ENCODE measurements around the gene TMEM232. TPM values are rescaled to one million over a fixed set of nuclear protein-coding genes. Genes with fewer than 3 reads are reported as not detected.
"Not testable (repeated sequence)": the region's sequence is repeated elsewhere in the genome, so short reads cannot be mapped to it uniquely, and the experiment has no call there.

The TMEM232 gene
- total and polyA plus RNA-seq, 2 donors, result 2.0 to 2.3 TPM

GRCh38 chr5:110687485-110687884 is 39.0 kb downstream of the TMEM232 start:
- no peaks in the 10 kb centered on the region for H3K36me3 ChIP-seq (ENCODE audit: control insufficient read depth in 2 of 2, insufficient read depth in 2 of 2, low read length in 1 of 2)
- no peak overlapping the region for H3K27ac ChIP-seq (ENCODE audit: low read depth in 1 of 2, low read length in 1 of 2)
- no peak overlapping the region for H3K4me3 ChIP-seq (ENCODE audit: low read length in 2 of 2)
- no peaks in the 10 kb centered on the region for H3K27me3 ChIP-seq (ENCODE audit: control insufficient read depth in 2 of 2, insufficient read depth in 1 of 2, low read length in 1 of 2)
- 94% methylated on average over 1 of the region's 1 CpG for WGBS
- no peak for DNase-seq (ENCODE audit: low read depth in 6 of 9, low spot score in 9 of 9)
- no peaks in the 10 kb centered on the region for H3K4me1 ChIP-seq (ENCODE audit: control insufficient read depth in 2 of 2, insufficient read depth in 2 of 2, low read length in 2 of 2)
- no peaks in the 10 kb centered on the region for H3K9me3 ChIP-seq (ENCODE audit: control insufficient read depth in 2 of 2, insufficient read depth in 1 of 2, low read length in 1 of 2)

DNA sequence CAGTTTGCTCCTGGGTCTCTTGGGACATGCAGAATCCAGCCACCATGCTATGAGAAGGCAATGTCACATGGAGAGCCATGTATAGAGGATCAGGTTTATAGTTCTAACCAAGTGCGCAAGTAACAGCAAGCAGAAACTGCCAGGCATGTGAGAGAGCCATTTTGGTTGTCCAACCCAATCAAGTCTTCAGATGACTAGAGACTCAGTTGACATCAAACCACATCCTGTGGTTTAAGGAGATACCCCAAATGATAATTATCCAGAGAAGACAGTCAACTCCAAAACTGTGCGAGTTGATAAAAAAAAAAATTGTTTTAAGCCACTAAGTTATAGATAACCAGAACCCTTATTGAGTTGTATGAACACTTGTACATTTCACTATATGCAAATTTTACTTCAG is 40.2 kb downstream of the TMEM232 start:
- 78% methylated on average over 2 of the region's 2 CpGs for WGBS
- no peak overlapping the region for H3K27ac ChIP-seq (ENCODE audit: low read depth in 1 of 2, low read length in 1 of 2)
- DNase-seq (ENCODE audit: low read depth in 6 of 9, low spot score in 9 of 9), result peak in 1 of 9 donors; percentile 5
- H3K27me3 ChIP-seq (ENCODE audit: control insufficient read depth in 2 of 2, insufficient read depth in 1 of 2, low read length in 1 of 2), result no peaks in the 10 kb centered on the region
- no peaks in the 10 kb centered on the region for H3K4me1 ChIP-seq (ENCODE audit: control insufficient read depth in 2 of 2, insufficient read depth in 2 of 2, low read length in 2 of 2)
- no peak overlapping the region for H3K4me3 ChIP-seq (ENCODE audit: low read length in 2 of 2)
- no peaks in the 10 kb centered on the region for H3K9me3 ChIP-seq (ENCODE audit: control insufficient read depth in 2 of 2, insufficient read depth in 1 of 2, low read length in 1 of 2)
- no peaks in the 10 kb centered on the region for H3K36me3 ChIP-seq (ENCODE audit: control insufficient read depth in 2 of 2, insufficient read depth in 2 of 2, low read length in 1 of 2)

DNA sequence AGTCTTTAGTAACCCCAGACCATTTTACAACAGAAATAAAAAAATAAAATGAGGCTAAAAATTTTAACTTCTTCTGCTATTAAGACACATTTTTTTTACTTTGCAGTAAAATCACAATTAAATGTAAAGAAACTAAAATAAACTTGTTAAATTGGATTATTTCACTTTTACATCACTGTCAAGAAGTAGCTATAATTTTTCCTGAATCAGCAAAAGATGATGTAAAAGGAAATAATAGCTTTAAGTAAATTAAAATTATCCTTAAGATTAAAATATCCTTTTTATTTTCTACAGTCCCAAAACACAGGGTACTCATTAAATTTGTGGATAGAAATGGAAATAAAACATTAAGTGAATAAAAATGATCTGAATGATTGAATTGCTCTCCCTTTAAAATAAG is 44.5 kb downstream of the TMEM232 start:
- no peaks in the 10 kb centered on the region for H3K4me1 ChIP-seq (ENCODE audit: control insufficient read depth in 2 of 2, insufficient read depth in 2 of 2, low read length in 2 of 2)
- H3K9me3 ChIP-seq (ENCODE audit: control insufficient read depth in 2 of 2, insufficient read depth in 1 of 2, low read length in 1 of 2), result no peaks in the 10 kb centered on the region
- H3K36me3 ChIP-seq (ENCODE audit: control insufficient read depth in 2 of 2, insufficient read depth in 2 of 2, low read length in 1 of 2), result no peaks in the 10 kb centered on the region
- H3K4me3 ChIP-seq (ENCODE audit: low read length in 2 of 2), result no peak overlapping the region
- no peaks in the 10 kb centered on the region for H3K27me3 ChIP-seq (ENCODE audit: control insufficient read depth in 2 of 2, insufficient read depth in 1 of 2, low read length in 1 of 2)
- H3K27ac ChIP-seq (ENCODE audit: low read depth in 1 of 2, low read length in 1 of 2), result no peak overlapping the region
- no peak for DNase-seq (ENCODE audit: low read depth in 6 of 9, low spot score in 9 of 9)

- H3K36me3 ChIP-seq (ENCODE audit: control insufficient read depth in 2 of 2, insufficient read depth in 2 of 2, low read length in 1 of 2), result no peaks in the 10 kb centered on the region
- no peaks in the 10 kb centered on the region for H3K9me3 ChIP-seq (ENCODE audit: control insufficient read depth in 2 of 2, insufficient read depth in 1 of 2, low read length in 1 of 2)
- no peaks in the 10 kb centered on the region for H3K4me1 ChIP-seq (ENCODE audit: control insufficient read depth in 2 of 2, insufficient read depth in 2 of 2, low read length in 2 of 2)
- no peak for DNase-seq (ENCODE audit: low read depth in 6 of 9, low spot score in 9 of 9)
- no peak overlapping the region for H3K4me3 ChIP-seq (ENCODE audit: low read length in 2 of 2)
- H3K27ac ChIP-seq (ENCODE audit: low read depth in 1 of 2, low read length in 1 of 2), result no peak overlapping the region
- WGBS, result 81% methylated on average over 3 of the region's 3 CpGs
- no peaks in the 10 kb centered on the region for H3K27me3 ChIP-seq (ENCODE audit: control insufficient read depth in 2 of 2, insufficient read depth in 1 of 2, low read length in 1 of 2)
Observed at GRCh38 chr5:110681109-110681508, 45.4 kb downstream of the TMEM232 start.

GRCh38 chr5:110676554-110676953 is 49.9 kb downstream of the TMEM232 start:
- not testable (repeated sequence) for H3K36me3 ChIP-seq (ENCODE audit: control insufficient read depth in 2 of 2, insufficient read depth in 2 of 2, low read length in 1 of 2); H3K9me3 ChIP-seq (ENCODE audit: control insufficient read depth in 2 of 2, insufficient read depth in 1 of 2, low read length in 1 of 2); H3K4me1 ChIP-seq (ENCODE audit: control insufficient read depth in 2 of 2, insufficient read depth in 2 of 2, low read length in 2 of 2); H3K27ac ChIP-seq (ENCODE audit: low read depth in 1 of 2, low read length in 1 of 2); DNase-seq (ENCODE audit: low read depth in 6 of 9, low spot score in 9 of 9); H3K27me3 ChIP-seq (ENCODE audit: control insufficient read depth in 2 of 2, insufficient read depth in 1 of 2, low read length in 1 of 2); H3K4me3 ChIP-seq (ENCODE audit: low read length in 2 of 2)
- 92% methylated on average over 9 of the region's 9 CpGs for WGBS

DNA sequence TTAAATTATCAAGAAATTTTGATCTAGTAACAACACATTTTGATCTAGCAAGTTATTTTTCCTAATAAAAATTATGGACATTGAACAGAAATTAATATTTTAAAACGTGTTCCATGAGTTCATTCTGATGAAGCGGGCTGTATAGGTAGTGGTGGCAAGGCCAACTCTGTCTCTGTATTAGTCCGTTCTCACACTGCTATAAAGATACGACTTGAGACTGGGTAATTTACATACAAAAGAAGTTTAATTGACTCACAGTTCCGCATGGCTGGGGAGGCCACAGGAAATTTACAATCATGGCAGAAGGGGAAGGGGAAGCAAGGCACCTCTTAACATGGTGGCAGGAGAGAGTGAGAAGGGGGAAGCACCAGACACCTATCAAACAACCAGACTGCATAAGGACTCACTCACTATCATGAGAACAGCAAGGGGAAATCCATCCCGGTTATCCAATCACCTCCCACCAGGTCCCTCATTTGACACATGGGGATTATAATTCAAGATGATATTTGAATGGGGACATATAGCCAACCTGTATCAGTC is 61.2 kb downstream of the TMEM232 start:
- no peaks in the 10 kb centered on the region for H3K4me1 ChIP-seq (ENCODE audit: control insufficient read depth in 2 of 2, insufficient read depth in 2 of 2, low read length in 2 of 2)
- no peaks in the 10 kb centered on the region for H3K27me3 ChIP-seq (ENCODE audit: control insufficient read depth in 2 of 2, insufficient read depth in 1 of 2, low read length in 1 of 2)
- 91% methylated on average over 6 of the region's 6 CpGs for WGBS
- no peaks in the 10 kb centered on the region for H3K9me3 ChIP-seq (ENCODE audit: control insufficient read depth in 2 of 2, insufficient read depth in 1 of 2, low read length in 1 of 2)
- H3K4me3 ChIP-seq (ENCODE audit: low read length in 2 of 2), result no peak overlapping the region
- no peaks in the 10 kb centered on the region for H3K36me3 ChIP-seq (ENCODE audit: control insufficient read depth in 2 of 2, insufficient read depth in 2 of 2, low read length in 1 of 2)
- no peak overlapping the region for H3K27ac ChIP-seq (ENCODE audit: low read depth in 1 of 2, low read length in 1 of 2)
- no peak for DNase-seq (ENCODE audit: low read depth in 6 of 9, low spot score in 9 of 9)

DNA sequence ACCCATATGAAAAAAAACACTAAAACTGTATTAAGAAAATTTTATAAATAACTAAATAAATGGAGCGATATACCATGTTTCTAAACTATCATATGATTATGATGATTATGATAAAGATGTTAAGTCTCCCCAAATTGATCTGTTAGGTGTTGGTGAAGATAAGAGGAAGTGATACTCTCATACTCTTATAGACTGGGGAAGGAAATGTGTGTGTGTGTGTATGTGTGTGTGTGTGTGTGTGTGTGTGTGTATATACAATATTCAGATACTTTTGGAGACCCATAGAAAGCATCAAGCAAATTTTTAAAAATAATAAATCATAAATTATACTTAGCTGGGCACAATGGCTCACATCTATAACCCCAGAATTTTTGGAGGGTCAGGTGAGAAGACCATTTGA is 62.9 kb downstream of the TMEM232 start:
- Histone ChIP-seq H3K4me3 (ENCODE audit: low read length in 2 of 2) (no peak overlapping the region), H3K9me3 (ENCODE audit: control insufficient read depth in 2 of 2, insufficient read depth in 1 of 2, low read length in 1 of 2) (no peaks in the 10 kb centered on the region), H3K4me1 (ENCODE audit: control insufficient read depth in 2 of 2, insufficient read depth in 2 of 2, low read length in 2 of 2) (no peaks in the 10 kb centered on the region), H3K36me3 (ENCODE audit: control insufficient read depth in 2 of 2, insufficient read depth in 2 of 2, low read length in 1 of 2) (no peaks in the 10 kb centered on the region), H3K27me3 (ENCODE audit: control insufficient read depth in 2 of 2, insufficient read depth in 1 of 2, low read length in 1 of 2) (no peaks in the 10 kb centered on the region), H3K27ac (ENCODE audit: low read depth in 1 of 2, low read length in 1 of 2) (no peak overlapping the region)
- 95% methylated on average over 1 of the region's 1 CpG for WGBS
- no peak for DNase-seq (ENCODE audit: low read depth in 6 of 9, low spot score in 9 of 9)

DNA sequence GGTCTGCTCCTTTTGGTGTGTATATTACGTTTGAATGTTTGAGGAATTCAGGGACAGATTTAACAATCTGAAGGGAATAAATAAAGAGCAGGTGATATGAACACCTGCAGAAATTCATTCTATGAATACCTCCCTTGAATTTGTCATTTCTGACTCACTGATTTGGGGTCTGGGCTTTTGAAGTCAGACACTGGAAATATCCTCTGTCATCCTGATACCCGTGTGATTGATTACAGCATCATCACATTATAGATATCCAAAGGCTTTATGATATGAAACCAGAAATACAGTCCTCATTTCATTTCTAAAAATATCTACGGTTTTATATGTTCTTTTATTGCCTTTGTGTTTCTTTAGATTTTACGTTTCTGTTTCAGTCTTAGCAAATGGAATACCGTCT is 68.5 kb downstream of the TMEM232 start:
- Histone ChIP-seq H3K9me3 (ENCODE audit: control insufficient read depth in 2 of 2, insufficient read depth in 1 of 2, low read length in 1 of 2) (no peaks in the 10 kb centered on the region), H3K27ac (ENCODE audit: low read depth in 1 of 2, low read length in 1 of 2) (no peak overlapping the region), H3K27me3 (ENCODE audit: control insufficient read depth in 2 of 2, insufficient read depth in 1 of 2, low read length in 1 of 2) (no peaks in the 10 kb centered on the region), H3K36me3 (ENCODE audit: control insufficient read depth in 2 of 2, insufficient read depth in 2 of 2, low read length in 1 of 2) (no peaks in the 10 kb centered on the region), H3K4me1 (ENCODE audit: control insufficient read depth in 2 of 2, insufficient read depth in 2 of 2, low read length in 2 of 2) (no peaks in the 10 kb centered on the region), H3K4me3 (ENCODE audit: low read length in 2 of 2) (no peak overlapping the region)
- no peak for DNase-seq (ENCODE audit: low read depth in 6 of 9, low spot score in 9 of 9)
- 95% methylated on average over 5 of the region's 5 CpGs for WGBS

- 97% methylated on average over 3 of the region's 3 CpGs for WGBS
- Histone ChIP-seq H3K36me3 (ENCODE audit: control insufficient read depth in 2 of 2, insufficient read depth in 2 of 2, low read length in 1 of 2) (no peaks in the 10 kb centered on the region), H3K4me1 (ENCODE audit: control insufficient read depth in 2 of 2, insufficient read depth in 2 of 2, low read length in 2 of 2) (no peaks in the 10 kb centered on the region), H3K27ac (ENCODE audit: low read depth in 1 of 2, low read length in 1 of 2) (no peak overlapping the region), H3K27me3 (ENCODE audit: control insufficient read depth in 2 of 2, insufficient read depth in 1 of 2, low read length in 1 of 2) (no peaks in the 10 kb centered on the region), H3K9me3 (ENCODE audit: control insufficient read depth in 2 of 2, insufficient read depth in 1 of 2, low read length in 1 of 2) (no peaks in the 10 kb centered on the region), H3K4me3 (ENCODE audit: low read length in 2 of 2) (no peak overlapping the region)
- no peak for DNase-seq (ENCODE audit: low read depth in 6 of 9, low spot score in 9 of 9)
Observed at GRCh38 chr5:110653231-110653970, 73.1 kb downstream of the TMEM232 start.

All from thymus (tissue), 11 donors.